GM21825 (cell line): ENCODE measurements around the gene CPHXL2.

ENCODE experiments used
- ATAC-seq: cut with Tn5 transposase; IDR thresholded peaks from one replicate; pipeline ENCODE4 v1.9.1; 2021; ENCODE audit warnings: mild to moderate bottlenecking, moderate library complexity; ENCODE audit not compliant: unreplicated experiment

Gene CPHXL2

DNA sequence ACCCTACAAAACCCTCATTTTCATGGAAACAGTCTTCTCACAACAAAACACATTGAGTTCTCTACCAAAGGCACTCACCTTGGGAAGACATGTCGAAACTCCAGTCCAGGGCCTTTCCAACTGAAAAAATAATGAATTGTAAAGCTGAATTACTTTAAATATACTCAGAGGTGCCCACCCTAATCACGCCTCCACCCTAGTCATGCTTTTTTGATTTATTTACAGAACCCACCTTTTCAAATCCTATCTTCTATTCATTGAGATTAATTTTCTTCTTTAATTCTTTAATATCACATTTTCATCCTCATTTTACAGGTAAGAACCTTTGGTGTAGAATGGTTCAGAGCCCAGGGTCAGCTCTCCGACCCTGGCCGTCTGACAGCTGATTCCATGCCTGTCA, at the start of gene CPHXL2:
TSS of gene CPHXL2 (minus strand) at position 101 of the 400 bp plus-strand sequence. CDS start at position 91, 10 bp downstream.
- no peak for ATAC-seq

DNA sequence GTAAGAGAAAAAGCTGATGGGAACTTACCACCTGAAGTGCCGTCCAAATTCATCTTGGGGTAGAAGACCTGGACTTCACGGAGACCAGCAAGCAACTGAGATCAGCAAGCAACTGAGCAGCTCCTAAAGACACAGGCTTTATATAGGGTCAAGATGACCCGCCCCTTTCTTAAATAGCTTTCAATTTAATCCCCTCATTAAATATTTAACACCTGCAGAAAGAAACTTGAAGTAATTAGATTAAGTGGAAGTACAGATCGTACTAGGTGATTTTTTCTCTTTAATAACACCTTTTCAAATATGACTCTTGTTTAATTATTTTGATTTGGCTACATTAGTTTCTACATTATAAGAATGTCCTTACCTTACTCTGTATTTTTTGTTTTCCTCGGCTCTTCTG, 49.6 kb upstream of the CPHXL2 start, which contains the start of gene CPHXL:
TSS of gene CPHXL (minus strand) at position 101 of the 400 bp plus-strand sequence. CDS start at position 53, 48 bp downstream.
- ATAC-seq, result no peak

DNA sequence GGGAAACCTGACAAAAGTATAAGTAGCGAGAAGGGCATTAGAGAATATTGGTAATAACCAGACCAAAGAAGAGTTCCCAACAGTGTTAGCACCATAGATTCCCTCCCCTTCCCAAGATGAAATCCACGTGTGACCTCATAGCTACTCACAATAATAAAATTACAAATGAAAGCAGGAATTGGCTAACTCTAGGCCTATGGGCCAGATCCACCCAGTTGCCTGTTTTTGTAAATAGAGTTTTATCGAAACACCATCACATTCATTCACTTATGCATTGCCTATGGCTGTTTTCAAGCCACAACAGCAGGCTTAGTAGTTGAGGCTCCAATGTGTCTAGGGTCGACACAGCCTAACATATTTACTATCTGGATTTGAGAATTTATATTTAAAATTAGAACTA, 41.6 kb upstream of the CPHXL2 start:
- ATAC-seq, result no peak

DNA sequence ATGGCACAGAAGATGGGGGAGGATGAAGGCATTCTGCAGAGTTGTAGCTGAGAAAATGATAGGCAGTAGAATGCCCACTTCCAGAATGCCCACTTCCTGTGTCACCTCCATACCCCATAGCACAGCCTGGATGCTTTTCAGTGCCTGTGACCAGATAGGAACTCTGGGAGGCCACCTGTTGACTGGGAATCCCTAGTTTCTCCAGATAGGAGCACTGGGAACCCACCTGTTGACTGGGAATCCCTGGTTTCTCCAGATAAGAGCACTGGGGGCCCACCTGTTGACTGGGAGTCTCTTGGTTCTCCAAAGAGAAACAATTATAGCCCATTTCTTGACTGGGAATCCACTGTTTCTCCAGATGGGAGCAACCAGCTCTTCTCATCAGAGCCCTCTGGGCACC, 37.9 kb upstream of the CPHXL2 start:
- no peak for ATAC-seq

DNA sequence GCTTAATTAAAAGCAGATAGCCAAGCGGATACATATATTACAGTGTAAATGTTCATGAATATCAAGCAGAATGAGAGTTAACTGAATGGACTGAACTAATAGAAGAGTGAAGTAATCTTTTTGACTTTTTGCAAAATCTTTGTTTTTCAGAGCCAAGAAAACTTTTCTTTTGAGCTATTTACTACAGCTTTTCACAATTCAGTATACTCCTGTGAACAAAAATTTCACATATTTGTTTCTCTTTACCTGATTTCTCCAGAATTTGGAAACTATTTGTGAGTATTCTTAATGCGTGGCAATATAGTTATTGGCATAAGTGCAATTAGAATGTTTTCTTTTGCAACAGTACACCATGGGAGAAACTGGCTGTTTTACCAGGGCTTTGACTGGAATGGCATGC, 33.5 kb upstream of the CPHXL2 start:
- no peak for ATAC-seq

DNA sequence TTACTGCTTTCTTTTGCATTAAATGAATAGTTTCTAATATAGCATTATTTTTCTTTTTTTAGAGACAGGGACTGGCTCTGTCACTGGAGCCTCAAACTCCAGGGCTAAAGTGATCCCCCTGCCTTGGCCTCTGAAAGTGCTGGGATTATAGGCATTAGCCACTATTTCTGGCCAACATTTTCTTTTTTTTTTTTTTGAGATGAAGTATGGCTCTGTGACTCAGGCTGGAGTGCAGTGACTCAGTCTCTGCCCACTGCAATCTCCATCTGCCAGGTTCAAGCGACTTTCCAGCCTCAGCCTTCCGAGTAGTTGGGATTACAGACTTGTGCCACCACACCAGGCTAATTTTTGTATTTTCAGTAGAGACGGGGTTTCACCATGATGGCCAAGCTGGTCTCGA, 26.5 kb upstream of the CPHXL2 start:
- no peak for ATAC-seq

DNA sequence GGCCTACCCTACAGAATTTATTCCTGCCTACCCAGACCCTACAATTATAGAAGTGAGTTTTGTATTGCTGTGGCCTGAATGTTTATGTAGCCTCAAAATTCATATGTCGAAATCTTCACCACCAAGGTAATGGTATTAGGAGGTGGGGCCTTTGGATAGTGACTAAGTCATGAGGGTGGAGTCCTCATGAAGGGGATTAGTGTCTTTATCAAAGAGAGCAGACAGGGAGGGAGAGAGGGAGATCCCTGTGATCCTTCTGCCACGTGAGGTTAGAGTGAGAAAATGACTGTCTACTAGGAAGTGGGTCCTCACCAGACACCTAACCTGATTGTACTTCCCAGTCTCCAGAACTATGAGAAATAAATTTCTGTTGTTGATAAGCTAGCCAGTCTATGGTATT, 25.4 kb upstream of the CPHXL2 start:
- no peak for ATAC-seq

DNA sequence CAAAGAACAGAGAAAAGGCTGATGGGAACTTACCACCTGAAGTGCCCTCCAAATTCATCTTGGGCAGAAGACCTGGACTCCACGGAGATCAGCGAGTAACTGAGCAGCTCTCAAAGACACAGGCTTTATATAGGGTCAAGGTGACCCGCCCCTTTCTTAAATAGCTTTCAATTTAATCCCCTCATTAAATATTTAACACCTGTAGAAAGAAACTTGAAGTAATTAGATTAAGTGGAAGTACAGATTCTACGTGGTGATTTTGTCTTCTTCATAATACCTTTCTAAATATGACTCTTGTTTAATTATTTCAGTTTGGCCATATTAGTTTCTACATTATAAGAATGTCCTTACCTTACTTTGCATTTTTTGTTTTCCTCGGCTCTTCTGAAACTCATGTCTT, 24.6 kb upstream of the CPHXL2 start, which contains the start of gene DUXB:
TSS of gene DUXB (minus strand) at position 101 of the 400 bp plus-strand sequence. CDS start at position 58, 43 bp downstream.
- ATAC-seq, result no peak

DNA sequence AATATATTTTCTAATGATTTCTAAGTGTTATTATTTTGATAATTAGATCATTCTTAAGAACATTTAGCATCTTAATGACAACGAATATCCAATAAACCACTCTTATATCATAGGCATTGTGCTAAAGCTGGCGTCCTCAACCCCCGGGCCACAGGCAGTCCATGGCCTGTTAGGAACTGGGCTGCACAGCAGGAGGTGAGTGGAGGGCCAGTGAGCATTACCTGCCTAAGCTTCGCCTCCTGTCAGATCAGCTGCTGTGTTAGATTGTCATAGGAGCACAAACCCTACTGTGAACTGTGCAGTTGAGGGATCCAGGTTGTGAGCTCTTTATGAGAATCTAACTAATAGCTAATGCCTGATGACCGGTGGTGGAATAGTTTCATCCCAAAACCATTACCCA, 20.8 kb upstream of the CPHXL2 start:
- ATAC-seq, result no peak

DNA sequence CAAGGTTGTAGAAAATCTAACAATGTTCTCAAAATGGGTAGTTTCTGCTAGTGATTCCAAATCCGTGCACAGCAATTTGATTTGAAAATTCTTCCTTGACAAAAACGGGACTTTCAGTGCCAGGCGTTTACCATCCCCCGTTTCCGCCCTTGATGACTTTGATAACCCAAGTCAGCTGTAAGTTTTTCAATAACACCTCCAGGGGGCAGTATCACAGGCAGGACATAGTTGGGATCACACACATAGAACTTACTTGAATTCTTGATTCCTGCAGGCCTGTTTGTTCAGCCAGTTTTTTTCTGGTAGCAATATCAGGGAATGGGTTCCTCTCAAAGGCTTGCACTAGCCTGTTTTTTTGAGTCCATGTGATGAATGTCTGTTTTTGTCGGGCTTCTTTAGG, 18.9 kb upstream of the CPHXL2 start:
- ATAC-seq, result no peak

DNA sequence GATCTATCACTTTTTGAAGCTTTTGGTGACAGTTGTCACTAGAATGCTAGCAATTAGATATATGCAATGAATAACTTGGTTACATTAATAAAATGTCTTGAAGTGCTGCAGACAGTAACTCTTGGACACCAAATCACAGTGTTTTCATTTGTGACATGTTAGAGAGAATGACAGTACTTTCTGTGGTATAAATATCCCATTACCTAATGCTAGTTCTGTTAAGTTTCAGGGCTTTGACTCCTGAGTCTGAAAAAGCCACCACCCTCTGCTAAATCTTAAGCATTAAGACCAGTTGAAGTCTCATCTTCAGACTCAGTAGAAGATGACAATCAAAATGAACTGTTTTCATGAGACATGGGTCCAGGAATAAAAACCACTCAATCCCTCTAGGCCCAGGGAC, 10.6 kb upstream of the CPHXL2 start:
- no peak for ATAC-seq

DNA sequence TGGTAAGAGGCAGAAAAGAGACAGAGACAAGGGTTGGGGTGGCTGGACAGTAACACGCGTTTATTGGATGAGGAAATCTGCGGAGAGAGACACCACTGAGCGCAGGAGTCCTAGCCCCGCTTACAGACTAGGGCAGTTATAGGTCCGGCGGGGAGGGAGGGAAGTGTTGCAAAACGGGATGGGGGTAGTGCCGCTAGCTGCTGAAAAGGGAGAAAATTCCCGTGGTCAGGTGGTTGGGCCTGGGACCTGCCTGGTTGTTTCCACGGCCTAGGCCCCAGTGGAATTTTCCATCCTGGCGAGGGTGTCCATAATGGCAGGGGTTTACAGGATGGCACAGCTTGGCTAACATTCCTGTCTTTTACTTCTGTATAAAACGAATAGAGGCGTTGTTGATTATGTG, 5.5 kb upstream of the CPHXL2 start:
- ATAC-seq, result no peak

DNA sequence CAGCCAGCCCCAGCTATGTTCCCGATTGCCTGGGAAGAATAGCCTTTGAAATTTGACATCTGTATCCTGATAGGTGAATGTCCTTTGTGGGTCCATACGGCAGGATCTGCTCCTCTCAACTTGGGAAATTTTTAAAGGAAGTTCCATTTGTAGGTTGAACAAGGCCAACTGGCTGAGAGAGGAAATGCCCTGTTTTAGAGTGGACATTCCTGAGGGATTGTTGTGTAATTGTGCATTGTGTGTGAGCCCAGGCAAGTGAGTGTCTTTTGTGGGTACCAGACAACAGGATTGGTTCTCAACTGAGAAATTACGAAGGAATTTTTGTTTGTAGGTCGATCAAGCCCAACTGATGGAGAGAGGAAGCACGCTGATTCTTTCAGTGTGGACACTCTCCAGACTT, 2.6 kb upstream of the CPHXL2 start:
- no peak for ATAC-seq

DNA sequence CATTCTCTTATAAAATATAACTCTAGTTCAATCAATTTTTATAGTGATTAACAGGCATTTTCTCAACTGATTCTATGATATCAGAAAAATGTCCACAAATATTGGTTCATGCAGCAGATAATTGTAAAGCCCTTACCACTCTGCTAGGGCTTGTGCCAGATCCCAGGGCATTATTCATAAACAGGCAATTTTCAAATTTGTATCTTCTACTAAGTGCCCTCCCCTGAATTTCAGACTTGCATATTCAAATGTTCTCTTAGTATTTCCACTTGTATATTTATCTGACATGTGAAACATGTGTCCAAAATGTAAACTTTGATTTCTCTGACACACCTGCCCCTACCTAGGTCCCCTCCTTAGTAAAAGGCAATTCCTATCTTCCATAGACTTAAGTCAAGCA, 9.3 kb downstream of the CPHXL2 start:
- ATAC-seq, result no peak

DNA sequence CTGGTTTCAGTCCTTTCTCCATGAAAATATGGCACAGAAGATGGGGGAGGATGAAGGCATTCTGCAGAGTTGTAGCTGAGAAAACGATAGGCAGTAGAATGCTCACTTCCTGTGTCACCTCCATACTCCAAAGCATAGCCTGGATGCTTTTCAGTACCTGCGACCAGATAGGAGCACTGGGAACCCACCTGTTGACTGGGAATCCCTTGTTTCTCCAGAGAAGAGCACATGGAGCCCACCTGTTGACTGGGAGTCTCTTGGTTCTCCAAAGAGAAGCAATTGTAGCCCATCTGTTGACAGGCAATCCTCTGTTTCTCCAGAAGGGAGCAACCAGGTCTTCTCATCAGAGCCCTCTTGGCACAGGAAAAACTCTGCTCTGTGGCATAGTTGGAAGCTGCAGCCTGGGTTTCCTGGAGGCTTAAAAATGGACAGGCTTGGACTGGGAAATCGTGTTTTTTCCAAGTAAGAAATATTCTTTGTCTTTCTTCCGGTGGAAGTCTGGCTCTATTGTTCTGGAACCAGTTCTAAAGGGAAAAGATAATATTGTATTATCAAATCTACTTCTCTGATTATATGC, 16.0 kb downstream of the CPHXL2 start:
- ATAC-seq, result no peak

DNA sequence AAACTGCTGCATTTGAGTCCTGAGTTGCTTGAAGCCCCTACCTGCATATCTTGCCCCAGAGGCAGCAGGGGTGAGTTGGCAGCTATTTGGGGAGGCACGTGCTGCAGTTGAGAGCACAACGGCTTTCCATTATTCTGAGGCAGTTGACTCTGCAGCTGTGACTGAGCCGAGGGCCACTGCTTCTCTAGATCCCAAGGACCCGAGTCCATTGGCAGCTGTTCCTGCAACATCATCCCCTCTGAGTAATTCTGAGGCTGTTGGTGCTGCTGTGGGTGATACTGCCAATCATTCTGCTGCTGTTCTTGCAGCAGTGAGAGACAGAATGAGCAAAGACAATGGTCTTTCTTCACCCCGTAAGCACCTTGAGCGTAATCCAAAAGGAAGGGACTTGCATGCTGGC, 16.5 kb downstream of the CPHXL2 start:
- ATAC-seq, result no peak

DNA sequence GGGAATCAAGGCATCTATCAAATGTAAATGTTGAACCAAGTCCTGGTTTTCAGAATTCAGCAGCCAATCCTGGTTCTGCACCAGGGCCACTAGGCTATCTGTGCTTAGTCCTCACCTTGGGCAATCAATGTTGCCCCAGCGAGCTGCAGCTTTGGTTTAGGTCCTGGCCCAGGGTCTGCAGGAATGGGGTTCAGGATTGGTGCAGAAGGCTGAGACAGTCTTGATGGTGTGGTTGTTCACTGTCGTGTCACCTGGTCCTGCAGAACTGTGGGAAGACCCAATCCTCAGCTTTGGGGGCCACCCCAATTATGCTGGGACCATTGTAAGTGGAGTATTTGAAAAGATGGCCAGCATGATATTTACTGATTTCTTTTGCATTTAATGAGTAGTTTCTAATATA, 18.6 kb downstream of the CPHXL2 start:
- no peak for ATAC-seq

DNA sequence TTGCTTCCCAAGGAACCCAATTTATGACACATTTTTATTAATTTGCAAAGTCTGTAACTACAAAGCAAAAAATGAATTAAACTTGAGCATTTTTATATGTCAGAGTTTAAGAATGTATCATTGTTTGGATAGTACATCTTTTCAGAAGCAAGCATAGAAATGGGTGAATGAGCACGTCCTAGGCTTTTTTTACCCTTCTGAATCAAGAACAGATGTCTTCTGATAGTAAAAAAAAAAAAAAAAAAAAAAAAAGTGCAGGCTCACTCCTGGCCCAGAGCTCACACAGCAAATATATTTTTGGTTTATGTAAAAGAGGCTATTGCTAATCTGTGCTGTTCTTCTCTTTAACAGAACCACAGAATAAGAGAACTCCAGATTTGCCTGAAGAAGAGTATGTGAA, 22.9 kb downstream of the CPHXL2 start:
- no peak for ATAC-seq

DNA sequence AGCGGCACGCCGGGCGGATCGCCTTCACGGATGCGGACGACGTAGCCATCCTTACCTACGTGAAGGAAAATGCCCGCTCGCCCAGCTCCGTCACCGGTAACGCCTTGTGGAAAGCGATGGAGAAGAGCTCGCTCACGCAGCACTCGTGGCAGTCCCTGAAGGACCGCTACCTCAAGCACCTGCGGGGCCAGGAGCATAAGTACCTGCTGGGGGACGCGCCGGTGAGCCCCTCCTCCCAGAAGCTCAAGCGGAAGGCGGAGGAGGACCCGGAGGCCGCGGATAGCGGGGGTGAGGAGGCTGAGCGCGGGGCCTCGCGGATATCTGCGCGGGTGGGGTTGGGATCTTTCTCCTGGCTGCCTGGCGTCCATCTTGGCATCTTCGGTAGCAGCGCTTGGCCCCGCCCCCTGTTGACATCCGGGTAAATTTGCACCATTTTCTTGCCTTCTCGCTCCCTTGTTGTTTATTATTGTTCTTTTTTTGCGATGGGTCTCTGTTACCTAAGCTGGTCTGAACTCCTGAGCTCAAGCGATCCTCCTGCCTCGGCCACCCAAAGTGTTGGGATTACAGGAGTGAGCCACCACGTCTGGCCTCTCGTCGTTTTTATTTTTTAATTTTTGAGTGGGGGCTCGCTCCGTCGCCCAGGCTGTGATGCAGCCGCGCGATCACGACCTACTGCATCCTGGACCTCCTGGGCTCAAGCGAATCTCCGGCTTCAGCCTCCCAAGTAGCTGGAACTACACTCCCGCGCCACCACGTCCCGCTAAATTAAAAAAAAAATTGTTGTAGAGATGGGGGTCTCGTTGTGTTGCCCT, 28.3 kb downstream of the CPHXL2 start:
- peak; percentile 34 for ATAC-seq

DNA sequence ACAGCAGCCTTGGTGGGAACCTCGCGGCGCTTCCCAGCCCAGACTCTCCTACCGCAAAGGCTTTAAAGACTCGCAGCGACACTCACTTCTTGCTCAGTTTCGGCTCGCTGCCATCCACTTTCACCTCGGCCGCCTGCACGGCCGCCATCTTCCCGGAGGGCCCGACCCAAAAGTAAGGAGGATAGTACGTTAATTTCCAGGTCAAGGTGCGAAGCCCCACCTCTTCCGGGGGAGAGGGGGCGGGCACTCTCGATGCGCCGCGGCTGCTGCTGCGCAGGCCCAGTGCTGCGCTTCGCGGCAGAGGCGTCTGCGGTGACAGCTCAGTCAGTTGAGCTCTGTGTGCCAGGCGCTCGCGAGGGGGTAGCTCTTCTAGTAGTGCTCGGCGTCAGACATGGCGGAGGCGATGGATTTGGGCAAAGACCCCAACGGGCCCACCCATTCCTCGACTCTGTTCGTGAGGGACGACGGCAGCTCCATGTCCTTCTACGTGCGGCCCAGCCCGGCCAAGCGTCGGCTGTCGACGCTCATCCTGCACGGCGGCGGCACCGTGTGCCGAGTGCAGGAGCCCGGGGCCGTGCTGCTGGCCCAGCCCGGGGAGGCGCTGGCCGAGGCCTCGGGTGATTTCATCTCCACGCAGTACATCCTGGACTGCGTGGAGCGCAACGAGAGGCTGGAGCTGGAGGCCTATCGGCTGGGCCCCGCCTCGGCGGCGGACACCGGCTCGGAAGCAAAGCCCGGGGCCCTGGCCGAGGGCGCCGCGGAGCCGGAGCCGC, 29.1 kb downstream of the CPHXL2 start, which contains the start of the genes KARS1 and TERF2IP:
TSS of gene KARS1 (minus strand) at position 174 of the 773 bp plus-strand sequence. CDS start at position 148, 26 bp downstream.
TSS of gene TERF2IP (plus strand) at position 282 of the 773 bp plus-strand sequence. CDS start at position 392, 110 bp downstream.
- ATAC-seq, result peak; percentile 83

DNA sequence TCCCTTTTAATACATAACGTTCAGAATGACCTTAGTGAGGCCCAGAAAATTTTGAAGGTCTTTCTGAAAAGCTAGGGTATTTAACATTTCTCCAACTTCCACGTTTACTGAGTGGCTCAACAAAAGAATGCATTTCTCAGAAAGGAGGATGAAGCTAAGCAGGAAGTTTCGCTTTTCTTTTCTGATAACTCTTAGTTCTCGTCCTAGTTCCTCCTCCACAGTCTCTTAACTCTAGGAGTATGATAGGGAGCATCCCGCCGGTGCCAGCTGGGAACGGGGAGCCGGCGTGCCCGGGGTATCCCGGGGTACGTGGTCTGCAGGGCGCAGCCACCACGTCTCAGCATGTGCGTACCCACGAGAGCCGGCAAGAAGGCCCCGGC, 29.7 kb downstream of the CPHXL2 start:
- ATAC-seq, result peak; percentile 21
